SK-N-MC (cell line): Measurements from ENCODE around the gene ST8SIA5.

Experiments used
- FOXP2 ChIP-seq: optimal IDR thresholded peaks from 2 replicates; pipeline ENCODE3; 2011; ENCODE audit warnings: mild to moderate bottlenecking, moderate library complexity; ENCODE audit not compliant: insufficient read depth; ENCODE audit errors: extremely low read length, control extremely low read depth
- POLR2AphosphoS5 ChIP-seq: IDR thresholded peaks from 2 replicates; pipeline ENCODE4 v1.6.1; 2012; ENCODE audit warnings: mild to moderate bottlenecking, low read depth, low read length, borderline replicate concordance

- TF ChIP-seq POLR2AphosphoS5: no peak
- TF ChIP-seq FOXP2: no peak
These were observed 36.3 kb downstream of the ST8SIA5 start for GRCh38 chr18:46720521-46720920.
